Measurements from ENCODE around the gene SORCS3.

DNA sequence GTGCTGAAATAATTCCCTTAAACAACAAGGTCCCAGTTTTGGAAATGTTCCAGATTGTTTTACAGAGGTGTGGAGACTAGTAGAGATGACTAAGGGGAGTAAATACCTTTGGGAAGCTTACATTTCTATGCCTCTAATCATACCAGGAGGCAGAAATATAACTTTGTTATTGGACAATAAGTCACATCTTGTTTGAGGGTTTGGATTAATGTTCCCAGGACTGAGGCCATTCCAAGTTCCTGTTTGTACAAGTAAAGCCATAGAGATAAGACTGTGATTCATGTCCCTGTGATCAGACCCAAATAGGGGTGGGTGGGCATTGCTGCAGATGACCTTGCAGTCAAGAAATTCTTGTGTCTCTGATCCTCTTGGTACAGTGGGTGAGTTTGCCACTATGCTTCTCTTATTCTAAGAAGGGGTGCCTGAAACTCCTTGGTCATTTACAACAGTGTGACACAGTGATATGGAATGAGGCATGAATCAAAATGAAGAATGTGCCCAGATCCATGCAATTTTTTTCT, 508.3 kb downstream of the SORCS3 start:
- TF ChIP-seq, protein P1, sequence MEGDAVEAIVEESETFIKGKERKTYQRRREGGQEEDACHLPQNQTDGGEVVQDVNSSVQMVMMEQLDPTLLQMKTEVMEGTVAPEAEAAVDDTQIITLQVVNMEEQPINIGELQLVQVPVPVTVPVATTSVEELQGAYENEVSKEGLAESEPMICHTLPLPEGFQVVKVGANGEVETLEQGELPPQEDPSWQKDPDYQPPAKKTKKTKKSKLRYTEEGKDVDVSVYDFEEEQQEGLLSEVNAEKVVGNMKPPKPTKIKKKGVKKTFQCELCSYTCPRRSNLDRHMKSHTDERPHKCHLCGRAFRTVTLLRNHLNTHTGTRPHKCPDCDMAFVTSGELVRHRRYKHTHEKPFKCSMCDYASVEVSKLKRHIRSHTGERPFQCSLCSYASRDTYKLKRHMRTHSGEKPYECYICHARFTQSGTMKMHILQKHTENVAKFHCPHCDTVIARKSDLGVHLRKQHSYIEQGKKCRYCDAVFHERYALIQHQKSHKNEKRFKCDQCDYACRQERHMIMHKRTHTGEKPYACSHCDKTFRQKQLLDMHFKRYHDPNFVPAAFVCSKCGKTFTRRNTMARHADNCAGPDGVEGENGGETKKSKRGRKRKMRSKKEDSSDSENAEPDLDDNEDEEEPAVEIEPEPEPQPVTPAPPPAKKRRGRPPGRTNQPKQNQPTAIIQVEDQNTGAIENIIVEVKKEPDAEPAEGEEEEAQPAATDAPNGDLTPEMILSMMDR (IDR thresholded peaks at IDR 0.05; ENCODE audit: low read length) = no peak
- no peak for TF ChIP-seq EZH2 (optimal IDR thresholded peaks at IDR 0.05; ENCODE audit: low read depth, low read length)
- no peak for TF ChIP-seq EZH2phosphoT487 (IDR thresholded peaks at IDR 0.05; ENCODE audit: low read length)

Data from MM.1S (cell line).